ENCODE results near the gene CCDC88B.

CCDC88B gene

GRCh38 chr11:64382586-64382985 lies 42.6 kb downstream of the CCDC88B start:
- H3K9me3 ChIP-seq (ENCODE audit: control insufficient read depth, insufficient read depth, low read depth, low read length): no peaks in the 10 kb centered on the region
- TF ChIP-seq, protein P1, sequence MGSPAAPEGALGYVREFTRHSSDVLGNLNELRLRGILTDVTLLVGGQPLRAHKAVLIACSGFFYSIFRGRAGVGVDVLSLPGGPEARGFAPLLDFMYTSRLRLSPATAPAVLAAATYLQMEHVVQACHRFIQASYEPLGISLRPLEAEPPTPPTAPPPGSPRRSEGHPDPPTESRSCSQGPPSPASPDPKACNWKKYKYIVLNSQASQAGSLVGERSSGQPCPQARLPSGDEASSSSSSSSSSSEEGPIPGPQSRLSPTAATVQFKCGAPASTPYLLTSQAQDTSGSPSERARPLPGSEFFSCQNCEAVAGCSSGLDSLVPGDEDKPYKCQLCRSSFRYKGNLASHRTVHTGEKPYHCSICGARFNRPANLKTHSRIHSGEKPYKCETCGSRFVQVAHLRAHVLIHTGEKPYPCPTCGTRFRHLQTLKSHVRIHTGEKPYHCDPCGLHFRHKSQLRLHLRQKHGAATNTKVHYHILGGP (tag by site-specific recombination; IDR thresholded peaks at IDR 0.05): no peak
- TF ChIP-seq EGR2 (tag by site-specific recombination; IDR thresholded peaks at IDR 0.05; ENCODE audit: low read depth) (peak; percentile 31; the same call in 1 of the 2 replicates), ZNF521 (tag by site-specific recombination; IDR thresholded peaks at IDR 0.05) (no peak), ZBTB17 (tag by site-specific recombination; IDR thresholded peaks at IDR 0.05) (no peak), GLIS2 (tag by site-specific recombination; IDR thresholded peaks at IDR 0.05) (no peak), ZFHX2 (tag by site-specific recombination; conservative IDR thresholded peaks at IDR 0.05) (peak; percentile 47)
- no peaks in the 10 kb centered on the region for H3K4me1 ChIP-seq (ENCODE audit: control insufficient read depth, insufficient read depth, low read length)
- H3K27ac ChIP-seq (ENCODE audit: extremely low read depth, low read depth, low read length): no peak overlapping the region
- ChIA-PET CTCF (no interaction called here), POLR2A (no interaction called here)
- H3K4me3 ChIP-seq (ENCODE audit: low read depth, low read length): no peak overlapping the region
- no peaks in the 10 kb centered on the region for H3K36me3 ChIP-seq (ENCODE audit: control insufficient read depth in 2 of 2, insufficient read depth in 1 of 2, low read length in 2 of 2)

- H3K9me3 ChIP-seq (ENCODE audit: control insufficient read depth, insufficient read depth, low read depth, low read length): no peaks in the 10 kb centered on the region
- TF ChIP-seq ZNF16 (tag by site-specific recombination; IDR thresholded peaks at IDR 0.05; ENCODE audit: low read depth): no peak
- no peak for TF ChIP-seq REPIN1 (tag by site-specific recombination; IDR thresholded peaks at IDR 0.05; ENCODE audit: low read depth)
- no peak for TF ChIP-seq ZNF768 (tag by site-specific recombination; IDR thresholded peaks at IDR 0.05)
- TF ChIP-seq YY2 (tag by site-specific recombination; IDR thresholded peaks at IDR 0.05): no peak
- TF ChIP-seq ZNF776 (tag by site-specific recombination; IDR thresholded peaks at IDR 0.05; ENCODE audit: borderline replicate concordance): no peak
- TF ChIP-seq ZNF664 (tag by site-specific recombination; IDR thresholded peaks at IDR 0.05): no peak
- no peak for TF ChIP-seq ZBTB49 (tag by site-specific recombination; IDR thresholded peaks at IDR 0.05; ENCODE audit: low read depth)
- TF ChIP-seq ZNF184 (tag by site-specific recombination; IDR thresholded peaks at IDR 0.05): no peak
- TF ChIP-seq ZNF449 (tag by site-specific recombination; IDR thresholded peaks at IDR 0.05): no peak
- TF ChIP-seq, protein P2, sequence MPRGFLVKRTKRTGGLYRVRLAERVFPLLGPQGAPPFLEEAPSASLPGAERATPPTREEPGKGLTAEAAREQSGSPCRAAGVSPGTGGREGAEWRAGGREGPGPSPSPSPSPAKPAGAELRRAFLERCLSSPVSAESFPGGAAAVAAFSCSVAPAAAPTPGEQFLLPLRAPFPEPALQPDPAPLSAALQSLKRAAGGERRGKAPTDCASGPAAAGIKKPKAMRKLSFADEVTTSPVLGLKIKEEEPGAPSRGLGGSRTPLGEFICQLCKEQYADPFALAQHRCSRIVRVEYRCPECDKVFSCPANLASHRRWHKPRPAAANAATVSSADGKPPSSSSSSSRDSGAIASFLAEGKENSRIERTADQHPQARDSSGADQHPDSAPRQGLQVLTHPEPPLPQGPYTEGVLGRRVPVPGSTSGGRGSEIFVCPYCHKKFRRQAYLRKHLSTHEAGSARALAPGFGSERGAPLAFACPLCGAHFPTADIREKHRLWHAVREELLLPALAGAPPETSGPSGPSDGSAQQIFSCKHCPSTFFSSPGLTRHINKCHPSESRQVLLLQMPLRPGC (tag by site-specific recombination; IDR thresholded peaks at IDR 0.05): no peak
- TF ChIP-seq, protein P3, sequence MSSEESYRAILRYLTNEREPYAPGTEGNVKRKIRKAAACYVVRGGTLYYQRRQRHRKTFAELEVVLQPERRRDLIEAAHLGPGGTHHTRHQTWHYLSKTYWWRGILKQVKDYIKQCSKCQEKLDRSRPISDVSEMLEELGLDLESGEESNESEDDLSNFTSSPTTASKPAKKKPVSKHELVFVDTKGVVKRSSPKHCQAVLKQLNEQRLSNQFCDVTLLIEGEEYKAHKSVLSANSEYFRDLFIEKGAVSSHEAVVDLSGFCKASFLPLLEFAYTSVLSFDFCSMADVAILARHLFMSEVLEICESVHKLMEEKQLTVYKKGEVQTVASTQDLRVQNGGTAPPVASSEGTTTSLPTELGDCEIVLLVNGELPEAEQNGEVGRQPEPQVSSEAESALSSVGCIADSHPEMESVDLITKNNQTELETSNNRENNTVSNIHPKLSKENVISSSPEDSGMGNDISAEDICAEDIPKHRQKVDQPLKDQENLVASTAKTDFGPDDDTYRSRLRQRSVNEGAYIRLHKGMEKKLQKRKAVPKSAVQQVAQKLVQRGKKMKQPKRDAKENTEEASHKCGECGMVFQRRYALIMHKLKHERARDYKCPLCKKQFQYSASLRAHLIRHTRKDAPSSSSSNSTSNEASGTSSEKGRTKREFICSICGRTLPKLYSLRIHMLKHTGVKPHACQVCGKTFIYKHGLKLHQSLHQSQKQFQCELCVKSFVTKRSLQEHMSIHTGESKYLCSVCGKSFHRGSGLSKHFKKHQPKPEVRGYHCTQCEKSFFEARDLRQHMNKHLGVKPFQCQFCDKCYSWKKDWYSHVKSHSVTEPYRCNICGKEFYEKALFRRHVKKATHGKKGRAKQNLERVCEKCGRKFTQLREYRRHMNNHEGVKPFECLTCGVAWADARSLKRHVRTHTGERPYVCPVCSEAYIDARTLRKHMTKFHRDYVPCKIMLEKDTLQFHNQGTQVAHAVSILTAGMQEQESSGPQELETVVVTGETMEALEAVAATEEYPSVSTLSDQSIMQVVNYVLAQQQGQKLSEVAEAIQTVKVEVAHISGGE (tag by site-specific recombination; conservative IDR thresholded peaks at IDR 0.05; ENCODE audit: low read depth): no peak
- TF ChIP-seq, protein P4, sequence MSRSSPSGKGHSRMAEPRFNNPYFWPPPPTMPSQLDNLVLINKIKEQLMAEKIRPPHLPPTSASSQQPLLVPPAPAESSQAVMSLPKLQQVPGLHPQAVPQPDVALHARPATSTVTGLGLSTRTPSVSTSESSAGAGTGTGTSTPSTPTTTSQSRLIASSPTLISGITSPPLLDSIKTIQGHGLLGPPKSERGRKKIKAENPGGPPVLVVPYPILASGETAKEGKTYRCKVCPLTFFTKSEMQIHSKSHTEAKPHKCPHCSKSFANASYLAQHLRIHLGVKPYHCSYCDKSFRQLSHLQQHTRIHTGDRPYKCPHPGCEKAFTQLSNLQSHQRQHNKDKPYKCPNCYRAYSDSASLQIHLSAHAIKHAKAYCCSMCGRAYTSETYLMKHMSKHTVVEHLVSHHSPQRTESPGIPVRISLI (tag by site-specific recombination; IDR thresholded peaks at IDR 0.05): no peak
- TF ChIP-seq ZNF132 (tag by site-specific recombination; IDR thresholded peaks at IDR 0.05; ENCODE audit: borderline replicate concordance): no peak
- no peak for TF ChIP-seq FEZF1 (tag by site-specific recombination; IDR thresholded peaks at IDR 0.05)
- no peak for TF ChIP-seq ZNF391 (tag by site-specific recombination; IDR thresholded peaks at IDR 0.05; ENCODE audit: borderline replicate concordance, low read depth)
- no peak for TF ChIP-seq HOXA7 (CRISPR knock-in tag; IDR thresholded peaks at IDR 0.05; ENCODE audit: borderline replicate concordance)
- no peak for TF ChIP-seq ZNF157 (tag by site-specific recombination; IDR thresholded peaks at IDR 0.05)
- TF ChIP-seq ZNF324 (tag by site-specific recombination; IDR thresholded peaks at IDR 0.05): no peak
- TF ChIP-seq ZFP3 (tag by site-specific recombination; IDR thresholded peaks at IDR 0.05; ENCODE audit: low read depth): no peak
Measured at GRCh38 chr11:64383580-64383979, 43.6 kb downstream of the CCDC88B start.

More at GRCh38 chr11:64383580-64383979, 43.6 kb downstream of the CCDC88B start:
- Histone ChIP-seq H3K36me3 (ENCODE audit: control insufficient read depth in 2 of 2, insufficient read depth in 1 of 2, low read length in 2 of 2) (no peaks in the 10 kb centered on the region), H3K27ac (ENCODE audit: extremely low read depth, low read depth, low read length) (no peak overlapping the region), H3K4me1 (ENCODE audit: control insufficient read depth, insufficient read depth, low read length) (no peaks in the 10 kb centered on the region), H3K4me3 (ENCODE audit: low read depth, low read length) (no peak overlapping the region)
- POLR2A ChIA-PET: no interaction called here
- CTCF ChIA-PET: interaction anchor here (0.5 to 1.0 kb wide), 2 partner anchors 63 to 66 kb away, joined by 4 to 5 read pairs; partner anchors contain the start of genes PRDX5 and TRMT112
